PC-3 (cell line): ENCODE results near the gene JKAMP. TPM values are rescaled to one million over a fixed set of nuclear protein-coding genes. Genes with fewer than 3 reads are reported as not detected.

ENCODE experiments used
- ATAC-seq: fragments of 200-7000 bp; cut with Tn5 transposase; 2 replicates; pipeline ENCODE4 v1.9.1; 2020; ENCODE audit warnings: mild to moderate bottlenecking, moderate library complexity
- BruUV-seq: library from RNA; stranded (reverse); fragments of 400-500 nt; replicated peaks from 2 replicates; lab custom pipeline; 2021; lab: Mats Ljungman, UMichigan
- CTCF ChIA-PET: fragments of 300-600 bp; sonication (Branson Sonifier 250); formaldehyde crosslinking; loops from one replicate; lab custom pipeline; 2022; ENCODE audit warnings: antibody characterized with exemption; lab: Charles Lee
- POLR2A ChIA-PET: fragments of 300-600 bp; sonication (Branson Sonifier 250); formaldehyde crosslinking; loops from one replicate; lab custom pipeline; 2022; ENCODE audit warnings: antibody characterized with exemption; ENCODE audit not compliant: unreplicated experiment; lab: Charles Lee
- DNase-seq: peaks from one replicate; pipeline ENCODE4 v3.0.0-alpha.2; 2015
- H2AFZ ChIP-seq: fragments of 300-600 bp; sonication (generic); 2 replicates; pipeline ENCODE4 v1.6.0; 2016; ENCODE audit warnings: antibody characterized with exemption, low read length
- H3F3A ChIP-seq: fragments of 300-600 bp; sonication (generic); one replicate; pipeline ENCODE4 v1.6.0; 2017; ENCODE audit warnings: antibody characterized with exemption, low read length, control low read depth, mild to moderate bottlenecking; ENCODE audit not compliant: unreplicated experiment
- H3K27ac ChIP-seq: fragments of 300-600 bp; sonication (generic); 2 replicates; pipeline ENCODE4 v1.5.1; 2016; ENCODE audit warnings: mild to moderate bottlenecking, low read length
- H3K27me3 ChIP-seq: fragments of 300-600 bp; sonication (generic); 2 replicates; pipeline ENCODE4 v1.6.1; 2016; ENCODE audit warnings: low read length, mixed read lengths
- H3K36me3 ChIP-seq: fragments of 300-600 bp; sonication (generic); 2 replicates; pipeline ENCODE4 v1.6.1; 2016; ENCODE audit warnings: low read depth, mixed run types, low read length, mixed read lengths
- H3K4me1 ChIP-seq: fragments of 300-600 bp; sonication (generic); 2 replicates; pipeline ENCODE4 v1.5.1; 2016; ENCODE audit warnings: low read length; ENCODE audit not compliant: insufficient read depth
- H3K4me2 ChIP-seq: fragments of 300-600 bp; sonication (generic); 2 replicates; pipeline ENCODE4 v1.6.0; 2016; ENCODE audit warnings: low read length
- H3K4me3 ChIP-seq: fragments of 300-600 bp; sonication (generic); 2 replicates; pipeline ENCODE4 v1.5.1; 2016; ENCODE audit warnings: mild to moderate bottlenecking, low read length, mixed read lengths
- H3K79me2 ChIP-seq: fragments of 300-600 bp; sonication (generic); 2 replicates; pipeline ENCODE4 v1.6.1; 2017; ENCODE audit warnings: low read length, mixed read lengths
- H3K9ac ChIP-seq: fragments of 300-600 bp; sonication (generic); 2 replicates; pipeline ENCODE4 v1.6.0; 2016; ENCODE audit warnings: mild to moderate bottlenecking, low read length
- H3K9me2 ChIP-seq: fragments of 300-600 bp; sonication (generic); replicated peaks from 2 replicates; pipeline ENCODE4 v1.6.1; 2016; ENCODE audit warnings: mixed run types, low read length, mixed read lengths
- H3K9me3 ChIP-seq: fragments of 300-600 bp; sonication (generic); 2 replicates; pipeline ENCODE4 v1.6.1; 2016; ENCODE audit warnings: low read length, mixed read lengths
- H4K20me1 ChIP-seq: fragments of 300-600 bp; sonication (generic); 2 replicates; pipeline ENCODE4 v1.6.1; 2016; ENCODE audit warnings: low read length, mixed read lengths
- CTCF ChIP-seq: fragments of 300-600 bp; sonication (generic); conservative IDR thresholded peaks from 2 replicates; pipeline ENCODE4 v1.5.1; 2017; ENCODE audit warnings: antibody characterized with exemption, low read depth, mild to moderate bottlenecking, low read length
- EZH2 ChIP-seq: fragments of 300-600 bp; sonication (generic); IDR thresholded peaks from one replicate; pipeline ENCODE4 v1.6.1; 2017; ENCODE audit warnings: antibody characterized with exemption, mild to moderate bottlenecking, low read length; ENCODE audit not compliant: unreplicated experiment
- EZH2phosphoT487 ChIP-seq: fragments of 300-600 bp; sonication (generic); IDR thresholded peaks from 2 replicates; pipeline ENCODE4 v1.6.1; 2018; ENCODE audit warnings: mild to moderate bottlenecking, antibody characterized with exemption, low read length, borderline replicate concordance
- intact Hi-C: fragments of 100-400 bp; cut with micrococcal nuclease; formaldehyde crosslinking; loops from 2 replicates; pipeline ENCODE4 v1.9.0; 2023
- total RNA-seq: library from RNA; depleted of rRNA; stranded (reverse); fragments of >200 nt; gene quantifications from 2 replicates; pipeline ENCODE4 v1.2.3, GENCODE V29; 2014; rRNA removed

The JKAMP gene
- total RNA-seq, 1 experiment from 2014 or later, result 147 TPM

- no peaks in the 10 kb centered on the region for H3K9me2 ChIP-seq
- ATAC-seq, result no peak
- intact Hi-C loops, result no loop called here
- peaks cover 50% of the 10 kb centered on the region for H3K27me3 ChIP-seq
- H3K4me3 ChIP-seq, result no peak overlapping the region
- CTCF ChIA-PET, result no interaction called here
- no peak overlapping the region for H3K4me2 ChIP-seq
- BruUV-seq, result no TSS peak
- no peak for TF ChIP-seq CTCF
- no peak for TF ChIP-seq EZH2
- no peaks in the 10 kb centered on the region for H3K79me2 ChIP-seq
- POLR2A ChIA-PET, result no interaction called here
- H2AFZ ChIP-seq, result no peak overlapping the region
- no peaks in the 10 kb centered on the region for H3F3A ChIP-seq
- H3K9ac ChIP-seq, result no peak overlapping the region
- DNase-seq, result no peak
- H3K27ac ChIP-seq, result no peak overlapping the region
- no peaks in the 10 kb centered on the region for H3K9me3 ChIP-seq
- no peaks in the 10 kb centered on the region for H4K20me1 ChIP-seq
- H3K36me3 ChIP-seq, result no peaks in the 10 kb centered on the region
- no peaks in the 10 kb centered on the region for H3K4me1 ChIP-seq
Observed at GRCh38 chr14:59541731-59542130, 57.4 kb downstream of the JKAMP start.

GRCh38 chr14:59543873-59544272, 59.6 kb downstream of the JKAMP start:
- no peaks in the 10 kb centered on the region for H3K79me2 ChIP-seq
- H3K9me2 ChIP-seq, result no peaks in the 10 kb centered on the region
- H3K4me2 ChIP-seq, result no peak overlapping the region
- H2AFZ ChIP-seq, result no peak overlapping the region
- no peaks in the 10 kb centered on the region for H3F3A ChIP-seq
- H3K27ac ChIP-seq, result no peak overlapping the region
- H3K9ac ChIP-seq, result no peak overlapping the region
- no peaks in the 10 kb centered on the region for H3K36me3 ChIP-seq
- intact Hi-C loops, result no loop called here
- ChIA-PET POLR2A (no interaction called here), CTCF (no interaction called here)
- no peak for ATAC-seq
- H3K9me3 ChIP-seq, result no peaks in the 10 kb centered on the region
- TF ChIP-seq EZH2phosphoT487 (no peak), CTCF (no peak), EZH2 (no peak)
- no TSS peak for BruUV-seq
- H3K4me1 ChIP-seq, result no peaks in the 10 kb centered on the region
- H3K27me3 ChIP-seq, result peaks cover 58% of the 10 kb centered on the region
- no peak for DNase-seq
- H3K4me3 ChIP-seq, result no peak overlapping the region
- no peaks in the 10 kb centered on the region for H4K20me1 ChIP-seq

GRCh38 chr14:59547310-59547709, 63.0 kb downstream of the JKAMP start:
- POLR2A ChIA-PET, result no interaction called here

More at GRCh38 chr14:59547310-59547709, 63.0 kb downstream of the JKAMP start:
- CTCF ChIA-PET, result no interaction called here
- Histone ChIP-seq H3K79me2 (no peaks in the 10 kb centered on the region), H3K4me3 (no peak overlapping the region), H3K27me3 (peaks cover 32% of the 10 kb centered on the region), H3K9me3 (peaks cover 4% of the 10 kb centered on the region; the same call in 1 of the 2 replicates), H3K27ac (no peak overlapping the region), H2AFZ (no peak overlapping the region), H4K20me1 (no peaks in the 10 kb centered on the region), H3K36me3 (no peaks in the 10 kb centered on the region), H3K9me2 (no peaks in the 10 kb centered on the region), H3K4me2 (no peak overlapping the region), H3K4me1 (no peaks in the 10 kb centered on the region), H3K9ac (no peak overlapping the region), H3F3A (no peaks in the 10 kb centered on the region)
- no peak for DNase-seq
- intact Hi-C loops, result no loop called here
- no TSS peak for BruUV-seq
- no peak for TF ChIP-seq EZH2phosphoT487
- TF ChIP-seq CTCF, result no peak
- TF ChIP-seq EZH2, result no peak
- no peak for ATAC-seq

Other genes starting within 250 kb of the JKAMP start
- gene GPR135, start 19.1 kb upstream of the JKAMP start, total RNA-seq, result 6.7 and 10.3 TPM in 2 replicates
- 108 and 117 TPM in 2 replicates for gene L3HYPDH, start 109 bp upstream of the JKAMP start, total RNA-seq
- not detected in 2 replicates for gene CCDC175, start 92.3 kb downstream of the JKAMP start, total RNA-seq